Measurements from ENCODE around the gene NMT1. TPM values are rescaled to one million over a fixed set of nuclear protein-coding genes. Genes with fewer than 3 reads are reported as not detected.
A peak's percentile ranks its signal among the peaks of the same experiment; 100 is the strongest.
"Not testable (repeated sequence)": the region's sequence is repeated elsewhere in the genome, so short reads cannot be mapped to it uniquely, and the experiment has no call there.

The NMT1 gene
- total RNA-seq, 2 experiments from 2014 or later = 61.1 to 62.2 TPM

GRCh38 chr17:45123076-45123770 is 62.1 kb downstream of the NMT1 start:
- no peak for DNase-seq
- Histone ChIP-seq H3K36me3 (ENCODE audit: insufficient read depth, low read length) (no peaks in the 10 kb centered on the region), H3K4me1 (ENCODE audit: insufficient read depth, low read length) (peaks cover 10% of the 10 kb centered on the region), H3K27me3 (ENCODE audit: control insufficient read depth in 1 of 2, insufficient read depth in 2 of 2, low read length in 2 of 2) (no peaks in the 10 kb centered on the region), H3K4me3 (ENCODE audit: low read length) (no peak overlapping the region), H3K9me3 (ENCODE audit: control insufficient read depth in 1 of 2, insufficient read depth in 1 of 2, low read length in 2 of 2) (no peaks in the 10 kb centered on the region), H3K27ac (ENCODE audit: low read depth in 1 of 2, low read length in 2 of 2) (no peak overlapping the region)
- H3K27me3 Mint-ChIP-seq = no peaks in the 10 kb centered on the region
- TF ChIP-seq CTCF (IDR thresholded peaks at IDR 0.05) = no peak
- no peak for ATAC-seq (ENCODE audit: poor library complexity)
- no peak overlapping the region for H3K4me3 Mint-ChIP-seq
- H3K27ac Mint-ChIP-seq = no peak overlapping the region
- H3K9me3 Mint-ChIP-seq = no peaks in the 10 kb centered on the region
- H3K36me3 Mint-ChIP-seq (ENCODE audit: low read depth) = no peaks in the 10 kb centered on the region
- H3K4me1 Mint-ChIP-seq (ENCODE audit: low read depth) = no peaks in the 10 kb centered on the region
- CTCF ChIA-PET = no interaction called here
- POLR2A ChIA-PET = no interaction called here
- intact Hi-C loops (cut with DNase I, micrococcal nuclease) = no loop called here

GRCh38 chr17:45123930-45124796 is 63.0 kb downstream of the NMT1 start:
- no peaks in the 10 kb centered on the region for H3K27me3 Mint-ChIP-seq
- intact Hi-C loops (cut with DNase I, micrococcal nuclease) = no loop called here
- POLR2A ChIA-PET = no interaction called here
- CTCF ChIA-PET = interaction anchor here (1.0 kb wide), 1 partner anchor 11 kb away, joined by 3 read pairs; no protein-coding TSS in a partner anchor
- no peaks in the 10 kb centered on the region for H3K9me3 Mint-ChIP-seq
- ATAC-seq (ENCODE audit: poor library complexity) (peak; percentile 59), DNase-seq (peak in 6 of 14 experiments; percentile 5 to 68 (median 36))
- H3K36me3 ChIP-seq (ENCODE audit: insufficient read depth, low read length) = no peaks in the 10 kb centered on the region
- H3K4me1 ChIP-seq (ENCODE audit: insufficient read depth, low read length) = peaks cover 10% of the 10 kb centered on the region
- no peaks in the 10 kb centered on the region for H3K9me3 ChIP-seq (ENCODE audit: control insufficient read depth in 1 of 2, insufficient read depth in 1 of 2, low read length in 2 of 2)
- no peaks in the 10 kb centered on the region for H3K27me3 ChIP-seq (ENCODE audit: control insufficient read depth in 1 of 2, insufficient read depth in 2 of 2, low read length in 2 of 2)
- H3K4me1 Mint-ChIP-seq (ENCODE audit: low read depth) = no peaks in the 10 kb centered on the region
- H3K4me3 ChIP-seq (ENCODE audit: low read length) = no peak overlapping the region
- H3K27ac Mint-ChIP-seq = no peak overlapping the region
- H3K4me3 Mint-ChIP-seq = no peak overlapping the region
- no peak overlapping the region for H3K27ac ChIP-seq (ENCODE audit: low read depth in 1 of 2, low read length in 2 of 2)
- H3K36me3 Mint-ChIP-seq (ENCODE audit: low read depth) = no peaks in the 10 kb centered on the region
- no peak for TF ChIP-seq CTCF (IDR thresholded peaks at IDR 0.05)

- H3K4me1 Mint-ChIP-seq (ENCODE audit: low read depth); DNase-seq; POLR2A ChIA-PET; intact Hi-C loops (cut with DNase I, micrococcal nuclease); H3K27me3 Mint-ChIP-seq; H3K27ac ChIP-seq (ENCODE audit: low read depth in 1 of 2, low read length in 2 of 2); H3K4me3 ChIP-seq (ENCODE audit: low read length); H3K9me3 Mint-ChIP-seq; H3K27ac Mint-ChIP-seq; H3K36me3 ChIP-seq (ENCODE audit: insufficient read depth, low read length); H3K36me3 Mint-ChIP-seq (ENCODE audit: low read depth); H3K27me3 ChIP-seq (ENCODE audit: control insufficient read depth in 1 of 2, insufficient read depth in 2 of 2, low read length in 2 of 2); ATAC-seq (ENCODE audit: poor library complexity); H3K4me1 ChIP-seq (ENCODE audit: insufficient read depth, low read length); H3K9me3 ChIP-seq (ENCODE audit: control insufficient read depth in 1 of 2, insufficient read depth in 1 of 2, low read length in 2 of 2); H3K4me3 Mint-ChIP-seq: not testable (repeated sequence)
- CTCF ChIA-PET = interaction anchor here (1.0 kb wide), 1 partner anchor 10 kb away, joined by 3 read pairs; no protein-coding TSS in a partner anchor
These were observed 63.6 kb downstream of the NMT1 start for GRCh38 chr17:45124797-45125122.
